GM18505 (cell line): Measurements from ENCODE around the gene SMAD3.
A peak's percentile ranks its signal among the peaks of the same experiment; 100 is the strongest.
"Not testable (repeated sequence)": the region's sequence is repeated elsewhere in the genome, so short reads cannot be mapped to it uniquely, and the experiment has no call there.

Experiments used
- ATAC-seq: cut with Tn5 transposase; IDR thresholded peaks from one replicate; pipeline ENCODE4 v1.9.1; 2021; ENCODE audit not compliant: unreplicated experiment
- POLR2A ChIP-seq: IDR thresholded peaks from 4 replicates; pipeline ENCODE4 v1.6.1; 2011; ENCODE audit warnings: borderline replicate concordance; ENCODE audit not compliant: insufficient read depth, insufficient read length; ENCODE audit errors: extremely low read depth

Gene SMAD3

GRCh38 chr15:67074886-67075229 lies 9.5 kb downstream of the SMAD3 start:
- ATAC-seq, result no peak
- TF ChIP-seq POLR2A, result no peak

DNA sequence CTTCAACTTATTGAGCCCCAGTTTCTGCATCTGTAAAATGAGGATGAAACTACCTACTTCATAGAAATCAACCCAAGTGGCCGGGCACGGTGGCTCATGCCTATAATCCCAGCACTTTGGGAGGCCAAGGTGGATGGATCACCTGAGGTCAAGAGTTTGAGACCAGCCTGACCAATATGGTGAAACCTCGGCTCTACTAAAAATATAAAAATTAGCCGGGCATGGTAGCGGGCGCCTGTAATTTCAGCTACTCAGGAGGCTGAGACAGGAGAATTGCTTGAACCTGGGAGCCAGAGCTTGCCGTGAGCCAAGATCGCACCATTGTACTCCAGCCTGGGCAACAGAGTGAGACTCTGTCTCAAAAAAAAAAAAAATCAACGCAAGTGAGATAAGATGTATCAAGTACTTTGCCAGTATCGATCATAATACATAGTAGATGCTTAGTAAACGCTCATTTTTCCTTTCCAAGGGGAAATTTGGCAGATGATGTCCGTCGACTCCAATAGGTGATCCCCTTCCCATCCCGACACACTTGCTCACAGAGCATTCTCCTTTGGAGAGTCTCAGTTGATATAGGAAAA lies 10.2 kb downstream of the SMAD3 start:
- ATAC-seq, result not testable (repeated sequence)

GRCh38 chr15:67076147-67076843 lies 10.9 kb downstream of the SMAD3 start:
- no peak for ATAC-seq
- no peak for TF ChIP-seq POLR2A

DNA sequence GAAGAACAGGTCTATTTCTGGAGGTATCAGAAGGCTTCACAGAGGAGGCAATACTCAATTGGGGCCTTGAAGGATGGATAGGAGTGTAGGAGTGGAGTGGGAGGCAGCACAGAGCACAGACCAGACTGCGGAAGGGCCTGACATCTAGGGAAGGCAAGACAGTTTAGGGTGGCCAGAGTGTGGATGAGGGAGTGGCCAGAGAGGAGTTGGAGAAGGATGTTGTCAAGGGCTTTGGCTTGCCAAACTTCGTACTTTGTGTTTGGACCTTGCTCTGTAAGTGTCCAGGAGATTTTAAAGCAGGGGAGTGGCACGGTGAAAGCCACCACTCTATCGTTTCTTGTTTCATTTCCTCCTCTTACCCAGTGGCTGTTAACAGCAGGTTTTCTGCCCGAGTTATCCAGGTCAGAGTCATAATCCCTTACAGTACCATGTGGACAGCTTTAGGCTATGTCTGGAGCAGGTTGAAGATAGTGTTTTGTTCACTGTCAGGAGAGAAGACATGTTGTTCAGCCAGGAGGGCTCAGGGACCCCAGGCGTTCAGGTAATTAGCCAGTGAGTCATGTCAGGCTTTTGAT lies 12.3 kb downstream of the SMAD3 start:
- no peak for ATAC-seq
- TF ChIP-seq POLR2A, result peak; percentile 26

DNA sequence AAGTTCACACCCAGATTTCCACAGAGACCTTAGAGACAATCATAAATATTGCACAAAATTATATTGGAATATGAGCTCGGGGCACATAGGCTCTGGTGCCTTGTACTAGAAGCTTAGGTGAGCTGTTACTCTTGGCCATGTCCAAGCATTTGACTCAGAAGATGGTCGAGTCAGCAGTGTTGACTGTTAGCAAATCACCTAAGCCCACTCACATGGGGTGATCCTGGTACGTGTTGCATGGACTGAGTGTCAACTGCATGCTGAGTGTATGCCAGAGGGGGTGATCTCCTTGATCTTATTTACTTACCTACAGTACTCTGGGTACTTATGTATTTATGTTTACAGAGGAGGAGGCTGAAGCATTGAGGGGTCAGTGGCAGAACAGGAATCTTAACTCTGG lies 14.0 kb downstream of the SMAD3 start:
- ATAC-seq, result no peak
- no peak for TF ChIP-seq POLR2A

DNA sequence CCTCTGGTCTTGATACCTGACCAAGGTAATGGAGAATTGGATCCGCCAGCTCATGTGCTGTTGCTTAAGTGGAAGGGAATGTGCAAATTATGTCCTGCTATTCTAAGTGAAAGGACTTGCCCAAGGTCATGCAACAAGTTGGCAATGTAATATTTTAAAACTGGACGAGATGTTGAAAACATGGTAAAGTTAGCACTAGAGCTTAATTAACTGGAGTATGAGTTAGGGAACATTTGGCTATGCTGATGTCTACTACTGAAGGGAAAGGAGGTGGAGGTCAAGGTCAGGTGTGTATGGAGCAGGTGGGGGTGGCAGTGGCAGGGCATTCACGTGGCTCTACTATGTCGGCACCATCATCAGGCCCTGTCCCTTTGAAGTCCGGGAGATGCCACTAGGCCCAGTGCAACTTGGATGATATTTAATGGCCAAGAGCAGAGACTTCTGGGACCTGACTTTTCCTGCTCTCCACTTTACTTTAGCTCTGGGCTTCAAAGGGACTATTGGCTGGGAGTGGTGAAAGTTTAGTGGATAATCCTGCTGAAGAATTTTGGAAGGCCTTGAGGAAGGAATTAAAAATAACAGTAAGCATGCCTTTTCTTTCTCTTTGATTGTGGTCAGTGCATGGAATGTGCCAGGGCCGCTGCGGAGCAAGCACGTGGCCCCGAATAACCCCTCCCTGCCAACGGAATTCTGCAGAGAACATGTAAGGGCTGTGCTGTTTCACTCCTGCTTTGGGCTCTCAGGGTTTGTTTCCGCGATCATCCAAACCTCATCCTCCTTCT lies 14.9 kb downstream of the SMAD3 start:
- TF ChIP-seq POLR2A, result no peak
- ATAC-seq, result no peak

DNA sequence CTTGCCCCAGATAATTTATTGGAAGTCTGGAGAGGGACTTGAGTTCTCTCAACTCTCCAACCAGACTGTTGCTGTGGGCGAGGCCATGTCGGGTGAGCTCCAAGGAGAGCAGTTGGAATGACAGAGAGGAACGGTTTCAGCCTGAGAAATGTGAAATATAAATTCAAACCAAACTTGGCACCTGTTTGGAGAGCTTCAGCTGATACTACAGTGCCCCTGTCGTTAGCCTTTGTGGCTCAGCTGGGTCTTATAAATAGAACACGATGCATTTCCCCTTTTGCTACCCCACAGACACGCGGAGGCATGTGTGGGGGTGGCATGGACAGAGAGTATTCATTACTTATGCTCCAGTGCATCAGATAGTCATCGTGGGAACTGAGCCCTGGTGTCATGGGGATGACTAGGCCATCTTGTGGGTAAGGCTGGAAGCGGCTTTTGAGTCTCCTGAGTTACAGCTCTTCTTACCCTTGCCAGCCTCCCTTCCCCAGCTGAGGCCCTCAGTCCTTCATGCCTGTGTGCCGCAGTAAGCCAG lies 15.6 kb downstream of the SMAD3 start:
- ATAC-seq, result peak; percentile 40
- peak; percentile 39 for TF ChIP-seq POLR2A

GRCh38 chr15:67082007-67082536 lies 16.7 kb downstream of the SMAD3 start:
- ATAC-seq, result no peak
- no peak for TF ChIP-seq POLR2A

DNA sequence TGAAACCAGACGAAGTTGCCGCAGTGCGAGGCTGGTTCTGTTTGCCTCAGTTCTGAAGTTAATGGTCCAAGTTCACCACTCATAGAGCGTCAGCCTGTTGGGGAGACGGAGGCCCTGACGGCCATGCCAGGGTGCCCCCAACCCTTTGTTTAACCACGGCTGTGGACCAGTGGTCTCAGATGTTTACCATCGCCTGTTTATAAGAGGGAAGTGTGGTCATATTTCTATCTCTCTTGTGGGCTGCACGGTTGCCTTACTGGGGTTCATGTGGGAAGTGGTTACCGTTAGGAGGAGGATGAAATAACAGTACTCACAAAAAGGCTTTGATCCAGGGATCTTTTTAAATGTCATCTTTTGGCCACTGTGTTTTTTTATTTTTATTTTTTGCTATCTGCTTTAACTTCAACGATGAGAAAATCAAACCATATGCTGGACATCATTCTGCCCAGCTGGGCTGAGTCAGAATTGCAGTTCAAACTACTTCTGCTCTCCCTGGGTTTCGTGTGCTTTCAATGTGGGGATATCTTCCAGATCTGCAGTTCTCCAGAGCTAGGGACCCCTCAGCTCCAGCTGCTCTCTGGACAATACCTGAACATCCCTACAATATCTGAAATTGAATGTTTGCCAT lies 17.8 kb downstream of the SMAD3 start:
- peak; percentile 25 for TF ChIP-seq POLR2A
- ATAC-seq, result no peak

- TF ChIP-seq POLR2A, result no peak
- ATAC-seq, result no peak
These were observed 19.2 kb downstream of the SMAD3 start for GRCh38 chr15:67084561-67084960.

DNA sequence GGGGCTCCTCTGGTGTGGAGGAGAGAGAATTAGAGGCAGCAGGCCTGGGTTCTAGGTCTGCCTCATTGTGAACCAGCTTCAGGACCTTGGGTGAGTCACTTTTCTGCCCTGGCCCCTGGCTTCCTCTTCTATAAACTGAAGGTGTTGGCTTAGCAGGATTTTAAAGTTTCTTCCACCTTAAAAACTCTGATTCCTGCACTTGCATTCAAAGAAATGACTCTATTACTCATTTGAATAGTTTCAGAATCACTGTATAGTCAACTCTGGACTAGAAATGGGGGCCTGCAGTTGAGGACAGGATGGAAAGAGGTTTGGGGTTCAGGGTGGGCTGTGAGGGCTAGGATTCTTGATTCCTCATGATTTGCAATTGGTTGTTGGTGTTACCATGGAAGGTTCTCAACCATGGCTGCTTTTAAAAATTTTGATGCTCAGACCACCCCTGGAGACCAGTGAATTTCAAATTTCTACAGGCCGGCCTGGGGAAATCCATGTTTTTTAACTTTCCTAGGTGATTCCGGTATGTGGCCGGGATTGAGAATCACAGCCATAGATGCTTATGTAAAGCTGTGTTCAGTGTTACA lies 19.9 kb downstream of the SMAD3 start:
- no peak for ATAC-seq
- TF ChIP-seq POLR2A, result no peak

DNA sequence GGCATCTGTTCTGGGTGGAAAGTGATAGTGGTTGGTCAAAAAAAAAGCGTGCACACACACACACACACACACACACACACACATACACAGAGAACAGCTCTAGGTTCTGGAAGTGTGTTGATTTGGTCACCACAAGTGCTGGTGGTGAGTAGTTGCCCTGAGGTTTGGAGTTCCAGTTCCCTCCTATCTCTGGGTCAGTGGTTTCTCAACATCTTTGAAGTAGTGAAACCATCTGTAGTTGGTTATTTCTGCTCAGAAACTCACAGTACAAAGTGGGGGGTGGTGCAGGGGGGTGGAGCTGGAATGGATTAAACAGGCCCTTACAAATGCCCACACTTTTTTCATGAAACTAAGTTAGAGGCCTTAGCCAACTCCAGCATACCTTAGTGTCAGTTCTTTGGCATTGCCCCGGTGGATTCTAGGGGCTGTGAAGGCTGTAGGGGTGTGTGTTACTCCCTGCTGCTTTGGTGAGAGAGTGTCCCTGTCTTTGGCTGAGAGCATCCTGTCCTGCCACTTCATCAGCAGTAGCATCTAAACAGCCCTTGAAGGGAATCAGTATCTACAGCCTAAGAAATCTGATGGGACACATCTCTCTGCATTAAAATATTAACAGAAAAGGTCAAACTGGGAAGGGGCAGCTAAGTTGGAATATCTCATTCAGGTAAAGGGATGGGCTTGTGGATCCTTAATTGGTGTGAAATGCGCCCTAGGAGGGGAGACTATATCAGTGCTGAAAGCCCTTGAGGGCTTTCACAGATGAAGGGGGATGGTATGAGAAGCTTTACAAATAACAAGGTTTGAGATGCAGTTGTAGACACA lies 20.6 kb downstream of the SMAD3 start:
- peak; percentile 29 for TF ChIP-seq POLR2A
- ATAC-seq, result peak; percentile 40
